ENCODE data around the gene SLITRK1. TPM values are rescaled to one million over a fixed set of nuclear protein-coding genes. Genes with fewer than 3 reads are reported as not detected.

SLITRK1 gene
- polyA plus RNA-seq, 1 experiment, result 1.1 TPM

GRCh38 chr13:83884141-83884540, 1.9 kb upstream of the SLITRK1 start:
- no peaks in the 10 kb centered on the region for H3K36me3 ChIP-seq (ENCODE audit: control insufficient read depth, insufficient read depth, low read length)
- H3K4me3 ChIP-seq (ENCODE audit: low read depth, low read length), result no peak overlapping the region
- peaks cover 5% of the 10 kb centered on the region; the same call in 1 of the 2 replicates for H3K27me3 ChIP-seq (ENCODE audit: control insufficient read depth, insufficient read depth, low read length)
- CTCF ChIA-PET, result no interaction called here
- POLR2A ChIA-PET, result no interaction called here
- DNase-seq (ENCODE audit: low read depth), result no peak
- no peak for TF ChIP-seq CTCF (IDR thresholded peaks at IDR 0.05; ENCODE audit: insufficient read depth, low read depth, low read length)

GRCh38 chr13:83883061-83883523, 818 bp upstream of the SLITRK1 start:
- POLR2A ChIA-PET, result no interaction called here
- CTCF ChIA-PET, result interaction anchor here (0.5 to 0.7 kb wide), 2 partner anchors 21 to 540 kb away, joined by 3 to 4 read pairs; no protein-coding TSS in a partner anchor

GRCh38 chr13:83882606-83882959, 309 bp upstream of the SLITRK1 start:
- no peak for TF ChIP-seq CTCF (IDR thresholded peaks at IDR 0.05; ENCODE audit: insufficient read depth, low read depth, low read length)
- H3K4me3 ChIP-seq (ENCODE audit: low read depth, low read length), result peak overlapping the region; percentile 0; the same call in 1 of the 2 replicates
- POLR2A ChIA-PET, result no interaction called here
- H3K36me3 ChIP-seq (ENCODE audit: control insufficient read depth, insufficient read depth, low read length), result no peaks in the 10 kb centered on the region
- DNase-seq (ENCODE audit: low read depth), result no peak
- H3K27me3 ChIP-seq (ENCODE audit: control insufficient read depth, insufficient read depth, low read length), result peaks cover 5% of the 10 kb centered on the region; the same call in 1 of the 2 replicates
- CTCF ChIA-PET, result interaction anchor here (0.5 kb wide), 1 partner anchor 540 kb away, joined by 3 read pairs; no protein-coding TSS in a partner anchor

More at GRCh38 chr13:83883061-83883523, 818 bp upstream of the SLITRK1 start:
- Histone ChIP-seq H3K36me3 (ENCODE audit: control insufficient read depth, insufficient read depth, low read length) (no peaks in the 10 kb centered on the region), H3K27me3 (ENCODE audit: control insufficient read depth, insufficient read depth, low read length) (peaks cover 5% of the 10 kb centered on the region; the same call in 1 of the 2 replicates), H3K4me3 (ENCODE audit: low read depth, low read length) (no peak overlapping the region)
- no peak for TF ChIP-seq CTCF (IDR thresholded peaks at IDR 0.05; ENCODE audit: insufficient read depth, low read depth, low read length)
- no peak for DNase-seq (ENCODE audit: low read depth)

- no peak for DNase-seq (ENCODE audit: low read depth)
- CTCF ChIA-PET, result no interaction called here
- H3K36me3 ChIP-seq (ENCODE audit: control insufficient read depth, insufficient read depth, low read length), result no peaks in the 10 kb centered on the region
- peak overlapping the region; percentile 13; the same call in 1 of the 2 replicates for H3K4me3 ChIP-seq (ENCODE audit: low read depth, low read length)
- no peak for TF ChIP-seq CTCF (IDR thresholded peaks at IDR 0.05; ENCODE audit: insufficient read depth, low read depth, low read length)
- H3K27me3 ChIP-seq (ENCODE audit: control insufficient read depth, insufficient read depth, low read length), result peaks cover 5% of the 10 kb centered on the region; the same call in 1 of the 2 replicates
- POLR2A ChIA-PET, result no interaction called here
These were observed 1.1 kb downstream of the SLITRK1 start for GRCh38 chr13:83881140-83881684.

- ChIA-PET CTCF (no interaction called here), POLR2A (no interaction called here)
- TF ChIP-seq CTCF (IDR thresholded peaks at IDR 0.05; ENCODE audit: insufficient read depth, low read depth, low read length), result no peak
- peaks cover 5% of the 10 kb centered on the region; the same call in 1 of the 2 replicates for H3K27me3 ChIP-seq (ENCODE audit: control insufficient read depth, insufficient read depth, low read length)
- no peak for DNase-seq (ENCODE audit: low read depth)
- no peaks in the 10 kb centered on the region for H3K36me3 ChIP-seq (ENCODE audit: control insufficient read depth, insufficient read depth, low read length)
- H3K4me3 ChIP-seq (ENCODE audit: low read depth, low read length), result peak overlapping the region; percentile 13; the same call in 1 of the 2 replicates
These were observed 1.8 kb downstream of the SLITRK1 start for GRCh38 chr13:83880275-83881139.

Data from BJ (cell line).